ENCODE data around the gene MSRB1.
A peak's percentile ranks its signal among the peaks of the same experiment; 100 is the strongest.
"Not testable (repeated sequence)": the region's sequence is repeated elsewhere in the genome, so short reads cannot be mapped to it uniquely, and the experiment has no call there.

The MSRB1 gene

DNA sequence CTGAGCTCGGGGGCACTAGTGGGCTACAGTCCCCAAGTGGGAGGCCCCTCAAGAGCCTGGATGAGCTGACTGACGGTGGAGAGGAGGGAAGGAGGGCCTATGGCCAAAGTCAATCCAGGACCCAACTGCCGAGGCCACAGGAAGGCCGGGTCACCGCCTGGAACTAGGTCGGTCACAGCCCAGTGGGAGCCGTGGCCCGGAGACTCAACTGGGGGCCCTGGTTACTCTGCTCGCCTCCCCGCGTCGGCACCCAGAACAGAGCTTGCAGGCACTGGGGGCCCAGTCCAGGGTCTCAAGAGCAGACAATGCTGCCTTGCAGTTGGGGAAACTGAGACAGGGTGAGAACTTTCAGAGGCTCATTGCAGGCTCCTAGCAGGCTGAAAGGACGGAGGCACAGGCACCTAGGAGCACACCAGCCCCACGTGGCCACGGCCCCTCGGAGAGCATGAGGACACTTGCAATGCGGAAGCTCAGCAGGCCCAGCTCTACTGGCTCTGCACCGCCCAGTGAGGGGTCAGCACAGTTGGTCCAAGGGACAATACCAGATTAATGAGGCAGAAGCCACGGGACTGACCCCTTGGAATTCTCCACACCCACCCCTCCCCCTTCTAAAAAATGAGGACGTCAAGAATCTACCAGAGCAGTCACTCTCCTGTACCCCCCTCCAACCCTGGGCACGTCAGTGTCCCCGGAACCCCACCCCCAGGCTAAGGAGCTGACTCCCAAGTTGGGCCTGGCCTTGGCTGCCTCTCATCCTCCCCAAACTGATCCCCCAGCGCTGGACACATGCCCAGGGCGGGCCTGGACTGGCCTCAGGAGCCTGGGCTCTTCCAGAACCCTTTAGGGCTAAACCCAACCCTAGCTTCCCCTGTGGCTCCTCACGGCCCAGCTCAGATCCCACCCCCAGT, 27.0 kb downstream of the MSRB1 start:
- DNase-seq, result peak; percentile 45

- DNase-seq, result no peak
Measured at GRCh38 chr16:1914988-1915387, 28.0 kb downstream of the MSRB1 start.

GRCh38 chr16:1914084-1914608, 28.9 kb downstream of the MSRB1 start:
- no peak for DNase-seq

GRCh38 chr16:1913327-1914083, 29.5 kb downstream of the MSRB1 start:
- no peak for DNase-seq

DNA sequence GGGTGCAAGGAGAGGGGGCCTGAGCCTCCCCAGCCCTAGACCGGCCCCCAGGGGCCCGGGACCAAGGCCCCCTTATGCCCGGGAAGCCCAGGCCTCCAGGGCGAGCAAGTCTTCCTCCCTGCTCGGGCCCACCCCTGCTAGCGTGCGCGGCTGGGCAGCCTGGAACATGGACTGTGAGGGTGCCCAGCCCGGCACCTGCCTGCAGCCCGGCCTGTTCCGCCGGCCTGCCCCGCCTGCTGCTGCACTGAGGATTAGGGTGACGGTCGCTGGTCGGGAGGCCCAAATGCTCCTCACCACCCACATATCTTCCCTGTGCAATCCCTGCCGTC, 30.8 kb downstream of the MSRB1 start:
- no peak for DNase-seq

- no peak for DNase-seq
Measured at GRCh38 chr16:1911467-1912214, 31.4 kb downstream of the MSRB1 start.

GRCh38 chr16:1909561-1910231, 33.3 kb downstream of the MSRB1 start:
- DNase-seq, result peak; percentile 51

- no peak for DNase-seq
Measured at GRCh38 chr16:1908983-1909382, 34.0 kb downstream of the MSRB1 start.

DNA sequence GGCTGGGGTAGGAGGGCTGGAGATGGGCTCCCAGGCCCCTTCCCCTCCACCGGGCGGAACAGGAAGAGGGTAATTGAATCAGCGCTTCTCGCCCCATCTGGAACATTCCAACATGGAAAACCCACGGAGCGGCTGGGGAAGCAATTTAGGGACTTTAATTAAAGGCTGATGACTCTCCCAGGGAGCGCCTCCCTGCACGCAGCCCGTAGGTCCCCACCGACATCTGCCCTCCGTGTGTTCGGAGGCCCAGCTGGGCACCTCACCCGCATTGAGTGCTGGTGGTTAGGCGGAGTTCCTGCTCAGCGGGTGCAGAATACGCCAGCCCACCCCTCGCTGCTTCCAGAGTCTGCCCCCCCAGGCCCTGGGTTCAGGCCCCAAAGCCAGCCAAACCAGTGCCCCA, 34.8 kb downstream of the MSRB1 start:
- DNase-seq, result no peak

- no peak for DNase-seq
Measured at GRCh38 chr16:1907226-1907860, 35.7 kb downstream of the MSRB1 start.

GRCh38 chr16:1906846-1907165, 36.2 kb downstream of the MSRB1 start:
- DNase-seq, result peak; percentile 62

- peak; percentile 46 for DNase-seq
Measured at GRCh38 chr16:1906055-1906845, 36.7 kb downstream of the MSRB1 start.

DNA sequence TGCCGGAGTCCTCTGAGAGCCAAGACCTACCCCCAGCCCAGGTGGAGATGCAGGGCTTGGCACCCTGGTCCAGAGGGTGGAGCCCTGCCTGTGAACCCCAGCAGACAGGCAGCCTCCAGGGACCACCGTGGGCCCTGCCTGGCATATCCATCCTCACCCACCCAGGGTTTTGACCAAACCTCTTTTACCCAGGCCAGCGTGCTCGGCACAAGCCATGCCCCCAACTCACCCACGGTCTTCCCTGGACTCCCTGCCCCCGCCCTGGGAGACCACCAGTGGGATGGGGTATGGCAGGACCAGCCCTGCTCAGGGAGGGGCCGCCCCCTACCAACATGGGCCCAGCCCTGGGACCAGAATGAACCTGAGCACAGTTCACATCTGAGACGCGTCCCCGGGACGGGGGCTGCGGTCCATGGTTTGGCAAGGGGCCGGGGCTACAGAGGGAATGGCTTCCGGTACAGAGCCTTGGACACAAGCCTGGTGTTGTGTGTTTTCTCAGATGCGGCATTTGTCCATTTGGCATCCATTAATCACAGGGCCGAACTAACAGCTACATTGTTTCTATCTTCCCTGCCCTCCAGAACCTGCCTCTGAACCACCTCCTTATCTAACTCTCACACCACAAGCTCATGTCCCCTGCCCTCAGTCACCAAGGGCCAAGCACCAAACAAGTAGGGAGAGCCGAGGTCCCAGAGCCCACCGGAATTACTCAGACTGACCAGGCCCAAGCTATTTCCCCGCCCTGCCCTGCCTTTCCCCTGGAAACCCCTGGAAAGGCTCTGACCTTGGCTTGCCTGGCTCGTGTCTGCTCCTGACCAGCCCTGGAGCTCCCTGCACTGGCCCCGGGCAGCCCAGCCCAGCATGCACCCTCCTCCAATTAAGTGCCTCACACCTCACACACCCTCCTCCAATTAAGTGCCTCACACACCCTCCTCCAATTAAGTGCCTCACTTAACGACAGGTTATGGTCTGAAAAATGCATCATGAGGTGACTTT, 38.9 kb downstream of the MSRB1 start:
- DNase-seq, result peak; percentile 54

DNA sequence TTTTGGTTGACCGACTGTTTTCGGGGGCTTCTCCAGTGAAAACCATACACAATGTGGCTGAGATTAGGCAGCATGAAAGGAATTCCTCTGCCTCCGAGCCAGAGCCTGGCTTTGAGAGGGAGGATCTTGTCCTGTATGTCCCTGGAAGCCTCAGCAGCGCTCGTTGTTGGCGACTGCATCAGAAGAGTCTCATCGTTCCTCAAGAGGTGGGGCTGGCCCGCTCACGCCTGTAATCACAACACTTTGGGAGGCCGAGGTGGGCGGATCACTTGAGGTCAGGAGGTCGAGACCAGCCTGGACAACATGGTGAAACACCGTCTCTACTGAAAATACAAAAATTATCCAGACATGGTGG, 39.8 kb downstream of the MSRB1 start:
- peak; percentile 48 for DNase-seq

- peak; percentile 53 for DNase-seq
Measured at GRCh38 chr16:1902547-1903219, 40.3 kb downstream of the MSRB1 start.

GRCh38 chr16:1900452-1900774, 42.6 kb downstream of the MSRB1 start:
- no peak for DNase-seq

DNA sequence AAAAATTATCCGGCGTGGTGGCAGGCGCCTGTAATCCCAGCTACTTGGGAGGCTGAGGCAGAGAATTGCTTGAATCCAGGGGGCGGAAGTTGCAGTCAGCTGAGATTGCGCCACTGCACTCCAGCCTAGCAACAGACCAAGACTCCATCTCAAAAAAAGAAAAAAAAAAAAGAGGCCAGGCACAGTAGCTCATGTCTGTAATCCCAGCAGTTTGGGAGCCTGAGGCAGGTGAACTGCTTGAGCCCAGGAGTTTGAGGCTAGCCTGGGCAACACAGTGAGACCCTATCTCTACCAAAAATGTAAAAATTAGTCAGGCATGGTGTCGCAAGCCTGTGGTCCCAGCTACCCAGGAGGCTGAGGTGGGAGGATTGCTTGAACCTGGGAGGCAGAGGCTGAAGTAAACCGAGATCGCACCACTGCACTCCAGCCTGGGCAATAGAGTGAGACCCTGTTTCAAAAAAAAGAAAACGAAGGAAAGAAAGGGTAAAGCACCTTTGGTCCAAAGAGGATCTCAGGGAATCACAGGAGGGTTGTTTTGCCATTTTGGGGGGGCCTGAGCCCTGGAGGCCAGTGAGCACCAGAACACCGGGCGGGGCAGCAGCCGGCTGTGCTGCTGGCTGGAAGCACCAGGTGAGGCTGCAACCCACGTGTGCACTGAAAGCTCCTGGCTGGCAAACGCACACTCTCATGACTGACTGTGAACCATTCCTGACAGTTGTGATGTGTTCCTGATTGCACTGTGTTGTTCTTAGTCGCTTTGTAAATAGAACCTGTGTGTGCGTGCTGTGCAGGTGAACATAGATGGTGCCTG, 43.2 kb downstream of the MSRB1 start:
- no peak for DNase-seq

- DNase-seq, result not testable (repeated sequence)
Measured at GRCh38 chr16:1897692-1898091, 45.3 kb downstream of the MSRB1 start.
